ENCODE results near the gene SF3A1.

Gene SF3A1

GRCh38 chr22:30325724-30326254 lies 30.9 kb downstream of the SF3A1 start:
- Histone ChIP-seq H3K4me3 (ENCODE audit: low read depth in 1 of 2, low read length in 1 of 2) (peak overlapping the region; percentile 91 to 98), H3K27me3 (no peaks in the 10 kb centered on the region), H3K9me3 (no peaks in the 10 kb centered on the region), H3K4me1 (ENCODE audit: control insufficient read depth in 1 of 2, insufficient read depth in 1 of 2, low read depth in 1 of 2, low read length in 1 of 2) (peaks cover 41 to 49% of the 10 kb centered on the region in 2 experiments), H3K36me3 (peaks cover 16% of the 10 kb centered on the region), H3K27ac (peak overlapping the region; percentile 84)
- no peak for TF ChIP-seq CTCF (IDR thresholded peaks at IDR 0.05)

- Histone ChIP-seq H3K4me1 (ENCODE audit: control insufficient read depth in 1 of 2, insufficient read depth in 1 of 2, low read depth in 1 of 2, low read length in 1 of 2) (peaks cover 46 to 55% of the 10 kb centered on the region in 2 experiments), H3K9me3 (no peaks in the 10 kb centered on the region), H3K27me3 (no peaks in the 10 kb centered on the region), H3K27ac (peak overlapping the region; percentile 47), H3K4me3 (ENCODE audit: low read depth in 1 of 2, low read length in 1 of 2) (peak overlapping the region; percentile 91 to 98), H3K36me3 (peaks cover 11% of the 10 kb centered on the region)
- TF ChIP-seq CTCF (IDR thresholded peaks at IDR 0.05), result no peak
Measured at GRCh38 chr22:30325065-30325720, 31.5 kb downstream of the SF3A1 start.

DNA sequence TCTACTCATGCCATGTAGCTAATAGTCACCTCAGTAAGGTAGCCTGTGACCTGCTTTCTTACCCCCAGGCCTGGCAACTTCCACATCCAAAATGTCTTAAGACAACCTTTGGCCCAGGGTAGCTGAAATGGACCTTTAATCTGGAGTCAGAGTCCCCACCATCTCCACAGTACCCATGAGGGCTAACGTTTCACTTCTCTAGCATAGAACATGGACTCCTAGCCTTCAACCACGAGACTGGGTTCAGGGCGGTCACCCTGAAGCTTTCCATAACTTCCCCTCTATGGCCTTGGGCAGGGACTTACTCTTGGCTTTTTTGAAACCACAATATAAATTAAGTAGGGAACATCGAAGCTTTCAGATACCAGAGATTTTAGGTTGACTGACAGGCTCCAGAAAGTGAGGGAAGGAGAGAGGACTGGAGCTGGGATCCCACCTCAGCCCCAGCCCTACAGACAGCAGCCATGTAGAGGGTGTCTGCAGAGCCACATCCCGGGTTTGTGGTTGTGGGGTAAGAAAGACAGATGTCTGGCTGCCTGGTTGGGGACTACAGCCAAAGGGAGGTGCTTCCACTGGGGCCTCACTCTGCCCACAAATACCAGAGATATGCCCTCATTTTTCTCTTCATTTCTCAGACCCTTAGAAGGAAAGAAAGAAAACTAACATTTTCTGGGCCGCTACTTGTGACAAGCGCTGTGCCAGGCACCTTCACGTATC lies 32.5 kb downstream of the SF3A1 start:
- Histone ChIP-seq H3K27me3 (no peaks in the 10 kb centered on the region), H3K36me3 (peaks cover 3% of the 10 kb centered on the region), H3K9me3 (no peaks in the 10 kb centered on the region), H3K4me1 (ENCODE audit: control insufficient read depth in 1 of 2, insufficient read depth in 1 of 2, low read depth in 1 of 2, low read length in 1 of 2) (peaks cover 57 to 65% of the 10 kb centered on the region in 2 experiments), H3K27ac (peak overlapping the region; percentile 47), H3K4me3 (ENCODE audit: low read depth in 1 of 2, low read length in 1 of 2) (no peak overlapping the region)
- no peak for TF ChIP-seq CTCF (IDR thresholded peaks at IDR 0.05)

- H3K4me3 ChIP-seq (ENCODE audit: low read depth in 1 of 2, low read length in 1 of 2), result no peak overlapping the region
- TF ChIP-seq CTCF (IDR thresholded peaks at IDR 0.05), result no peak
Measured at GRCh38 chr22:30323246-30323645, 33.4 kb downstream of the SF3A1 start.

DNA sequence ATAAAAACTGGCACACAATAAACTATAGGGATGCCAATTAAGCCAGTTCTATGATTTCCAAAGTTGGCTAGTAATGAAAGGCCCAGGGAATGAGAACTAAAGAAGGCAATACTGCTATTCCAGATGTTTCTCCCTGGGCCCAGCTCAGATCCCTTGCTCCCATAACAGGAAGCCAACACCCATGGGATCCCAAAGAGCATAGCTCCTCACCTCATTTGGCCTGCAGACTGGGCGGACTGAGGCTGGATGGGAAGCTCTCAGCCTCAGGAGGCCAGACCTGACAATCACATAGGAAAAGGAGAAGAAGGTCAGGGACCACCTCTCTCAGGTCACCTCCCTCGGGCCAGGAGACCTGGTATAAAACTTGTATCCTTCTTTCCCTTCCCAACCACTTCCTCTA lies 35.2 kb downstream of the SF3A1 start:
- no peak for TF ChIP-seq CTCF (IDR thresholded peaks at IDR 0.05)
- Histone ChIP-seq H3K27ac (no peak overlapping the region), H3K9me3 (no peaks in the 10 kb centered on the region), H3K4me1 (ENCODE audit: control insufficient read depth in 1 of 2, insufficient read depth in 1 of 2, low read depth in 1 of 2, low read length in 1 of 2) (peaks cover 72 to 82% of the 10 kb centered on the region in 2 experiments), H3K27me3 (no peaks in the 10 kb centered on the region), H3K4me3 (ENCODE audit: low read depth in 1 of 2, low read length in 1 of 2) (no peak overlapping the region), H3K36me3 (no peaks in the 10 kb centered on the region)

More at GRCh38 chr22:30323246-30323645, 33.4 kb downstream of the SF3A1 start:
- Histone ChIP-seq H3K27me3 (no peaks in the 10 kb centered on the region), H3K9me3 (no peaks in the 10 kb centered on the region), H3K36me3 (no peaks in the 10 kb centered on the region), H3K4me1 (ENCODE audit: control insufficient read depth in 1 of 2, insufficient read depth in 1 of 2, low read depth in 1 of 2, low read length in 1 of 2) (peaks cover 66 to 75% of the 10 kb centered on the region in 2 experiments), H3K27ac (no peak overlapping the region)
